GM21737 (cell line): Measurements from ENCODE around the gene NBPF4.
A peak's percentile ranks its signal among the peaks of the same experiment; 100 is the strongest.
"Not testable (repeated sequence)": the region's sequence is repeated elsewhere in the genome, so short reads cannot be mapped to it uniquely, and the experiment has no call there.

ENCODE experiments used
- ATAC-seq: cut with Tn5 transposase; IDR thresholded peaks from one replicate; pipeline ENCODE4 v1.9.1; 2021; ENCODE audit warnings: mild to moderate bottlenecking, moderate library complexity; ENCODE audit not compliant: unreplicated experiment

NBPF4 gene

GRCh38 chr1:108243976-108244375 lies at the start of gene NBPF4:
Gene NBPF4 (minus strand): TSS chr1:108244076. CDS start chr1:108243761, 315 bp downstream.
- not testable (repeated sequence) for ATAC-seq

- not testable (repeated sequence) for ATAC-seq
These were observed 38.8 kb upstream of the NBPF4 start for GRCh38 chr1:108282528-108283257.

GRCh38 chr1:108272485-108273327 lies 28.8 kb upstream of the NBPF4 start:
- not testable (repeated sequence) for ATAC-seq

- ATAC-seq: not testable (repeated sequence)
These were observed 23.2 kb upstream of the NBPF4 start for GRCh38 chr1:108267097-108267496.

GRCh38 chr1:108261967-108262366 lies 18.1 kb upstream of the NBPF4 start:
- not testable (repeated sequence) for ATAC-seq

- ATAC-seq: not testable (repeated sequence)
These were observed 17.6 kb upstream of the NBPF4 start for GRCh38 chr1:108261519-108261918.

GRCh38 chr1:108260578-108261259 lies 16.8 kb upstream of the NBPF4 start:
- ATAC-seq: not testable (repeated sequence)

GRCh38 chr1:108255426-108255825 lies 11.6 kb upstream of the NBPF4 start:
- peak; percentile 91 for ATAC-seq

GRCh38 chr1:108239426-108239825 lies 4.5 kb downstream of the NBPF4 start:
- not testable (repeated sequence) for ATAC-seq

- not testable (repeated sequence) for ATAC-seq
These were observed 8.6 kb downstream of the NBPF4 start for GRCh38 chr1:108235308-108235707.

GRCh38 chr1:108232183-108232582 lies 11.7 kb downstream of the NBPF4 start:
- not testable (repeated sequence) for ATAC-seq

- ATAC-seq: not testable (repeated sequence)
These were observed 13.9 kb downstream of the NBPF4 start for GRCh38 chr1:108229976-108230375.

- not testable (repeated sequence) for ATAC-seq
These were observed 16.1 kb downstream of the NBPF4 start for GRCh38 chr1:108227772-108228171.

- not testable (repeated sequence) for ATAC-seq
These were observed 17.0 kb downstream of the NBPF4 start for GRCh38 chr1:108226855-108227254.

- not testable (repeated sequence) for ATAC-seq
These were observed 20.6 kb downstream of the NBPF4 start for GRCh38 chr1:108223226-108223625.

GRCh38 chr1:108217515-108218174 lies 26.2 kb downstream of the NBPF4 start:
- not testable (repeated sequence) for ATAC-seq

- not testable (repeated sequence) for ATAC-seq
These were observed 26.9 kb downstream of the NBPF4 start for GRCh38 chr1:108217007-108217406.

- ATAC-seq: not testable (repeated sequence)
These were observed 27.6 kb downstream of the NBPF4 start for GRCh38 chr1:108216028-108216890.

GRCh38 chr1:108214641-108215465 lies 29.0 kb downstream of the NBPF4 start:
- peak; percentile 60 for ATAC-seq
